ENCODE measurements around the gene C13orf42.
"Not testable (repeated sequence)": the region's sequence is repeated elsewhere in the genome, so short reads cannot be mapped to it uniquely, and the experiment has no call there.

The C13orf42 gene

GRCh38 chr13:51125495-51126226, 14.6 kb upstream of the C13orf42 start:
- DNase-seq = peak; percentile 68
- in situ Hi-C loops (cut with MboI; ENCODE audit: low pct_unique_long_range_greater_than_20kb, low sequenced_read_pairs) = loop anchor here (25.0 kb wide), 1 partner anchor 687 kb away; the partner anchor contains the start of gene DHRS12

GRCh38 chr13:51122868-51123566, 11.9 kb upstream of the C13orf42 start:
- in situ Hi-C loops (cut with MboI; ENCODE audit: low pct_unique_long_range_greater_than_20kb, low sequenced_read_pairs) = no loop called here

DNA sequence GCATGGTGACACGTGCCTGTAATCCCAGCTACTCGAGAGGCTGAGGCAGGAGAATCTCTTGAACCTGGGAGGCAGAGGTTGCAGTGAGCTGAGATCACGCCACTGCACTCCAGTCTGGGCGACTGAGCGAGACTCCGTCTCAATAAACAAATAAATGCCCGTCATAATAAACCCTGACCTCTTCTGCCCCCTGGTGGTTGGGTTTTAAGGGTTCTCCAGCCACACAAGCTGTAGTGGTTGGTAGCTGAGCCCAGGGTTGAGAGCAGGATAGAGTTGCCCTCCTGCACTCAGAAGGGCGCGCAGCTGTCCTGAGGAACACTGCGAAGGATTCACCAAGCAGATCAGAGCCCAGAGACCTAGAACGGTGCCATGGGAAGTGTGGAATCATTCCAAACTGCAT, 9.8 kb upstream of the C13orf42 start:
- in situ Hi-C loops (cut with MboI; ENCODE audit: low pct_unique_long_range_greater_than_20kb, low sequenced_read_pairs) = not testable (repeated sequence)
- peak; percentile 70 for DNase-seq

More at GRCh38 chr13:51122868-51123566, 11.9 kb upstream of the C13orf42 start:
- DNase-seq = peak; percentile 35

DNA sequence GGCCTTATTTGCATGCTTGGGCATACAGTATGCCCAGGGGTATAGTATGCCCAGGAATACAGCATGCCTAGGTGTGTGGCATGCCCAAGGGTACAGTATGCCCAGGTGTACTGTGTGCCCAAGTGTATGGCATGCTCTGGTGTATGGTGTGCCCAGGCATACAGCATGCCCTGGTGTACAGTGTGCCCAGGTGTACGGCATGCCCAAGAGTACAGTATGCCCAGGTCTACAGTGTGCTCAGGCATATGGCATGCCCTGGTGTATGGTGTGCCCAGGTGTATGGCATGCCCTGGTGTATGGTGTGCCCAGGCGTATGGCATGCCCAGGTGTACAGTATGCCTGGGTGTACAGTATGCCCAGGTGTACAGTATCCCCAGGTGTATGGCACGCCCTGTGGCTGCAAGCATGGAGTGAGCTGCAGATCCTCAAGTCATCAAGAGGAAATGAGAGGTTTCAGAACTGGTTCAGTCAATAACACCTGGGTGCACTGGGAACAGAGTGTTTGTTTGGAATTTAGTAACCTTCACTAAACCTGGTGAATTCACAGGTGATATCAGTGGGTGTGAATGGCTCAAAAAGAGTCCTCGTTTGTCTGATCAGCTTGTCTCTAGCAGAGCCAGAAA, 7.8 kb upstream of the C13orf42 start:
- no peak for DNase-seq
- in situ Hi-C loops (cut with MboI; ENCODE audit: low pct_unique_long_range_greater_than_20kb, low sequenced_read_pairs) = no loop called here

DNA sequence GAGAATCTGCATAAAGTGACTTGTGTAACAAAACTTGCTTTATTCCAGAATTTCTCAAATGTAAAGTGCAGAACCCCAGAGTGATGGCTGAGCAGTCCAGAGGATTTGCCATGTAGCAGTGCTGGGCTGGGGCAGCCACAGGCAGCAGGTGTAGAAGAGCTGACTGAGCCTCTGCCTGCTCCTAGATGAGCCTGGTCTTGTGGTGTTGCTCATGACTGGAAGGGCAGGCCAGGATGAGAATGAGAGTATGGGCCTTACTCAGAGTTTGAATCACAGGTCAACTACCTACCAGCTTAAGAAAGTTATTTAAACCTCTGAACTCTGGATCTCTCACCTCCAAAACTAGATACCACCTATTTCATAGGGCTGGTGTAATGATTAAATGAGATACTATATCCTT, 2.9 kb upstream of the C13orf42 start:
- DNase-seq = no peak
- in situ Hi-C loops (cut with MboI; ENCODE audit: low pct_unique_long_range_greater_than_20kb, low sequenced_read_pairs) = no loop called here

GRCh38 chr13:51113186-51113881, 2.3 kb upstream of the C13orf42 start:
- no peak for DNase-seq

DNA sequence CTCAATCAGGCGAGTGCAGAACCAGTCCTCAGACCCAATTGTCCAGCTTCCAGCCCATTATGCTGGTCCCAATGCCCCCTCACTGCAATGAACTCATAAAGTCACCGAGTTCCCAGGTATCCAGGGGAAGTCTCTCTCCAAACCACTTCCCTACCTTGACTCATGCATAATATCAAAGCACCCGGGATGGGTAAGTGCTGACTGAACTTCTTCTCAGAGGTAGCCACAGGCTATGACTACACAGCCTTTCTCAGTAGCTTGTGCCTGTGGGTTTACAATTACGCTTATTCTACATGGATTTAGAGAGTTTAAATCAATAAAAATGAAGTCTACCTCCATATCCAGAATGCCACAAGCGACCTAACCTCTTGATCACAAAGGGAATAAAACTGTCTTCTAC, 1.7 kb upstream of the C13orf42 start:
- in situ Hi-C loops (cut with MboI; ENCODE audit: low pct_unique_long_range_greater_than_20kb, low sequenced_read_pairs) = no loop called here
- no peak for DNase-seq

More at GRCh38 chr13:51113186-51113881, 2.3 kb upstream of the C13orf42 start:
- in situ Hi-C loops (cut with MboI; ENCODE audit: low pct_unique_long_range_greater_than_20kb, low sequenced_read_pairs) = no loop called here

DNA sequence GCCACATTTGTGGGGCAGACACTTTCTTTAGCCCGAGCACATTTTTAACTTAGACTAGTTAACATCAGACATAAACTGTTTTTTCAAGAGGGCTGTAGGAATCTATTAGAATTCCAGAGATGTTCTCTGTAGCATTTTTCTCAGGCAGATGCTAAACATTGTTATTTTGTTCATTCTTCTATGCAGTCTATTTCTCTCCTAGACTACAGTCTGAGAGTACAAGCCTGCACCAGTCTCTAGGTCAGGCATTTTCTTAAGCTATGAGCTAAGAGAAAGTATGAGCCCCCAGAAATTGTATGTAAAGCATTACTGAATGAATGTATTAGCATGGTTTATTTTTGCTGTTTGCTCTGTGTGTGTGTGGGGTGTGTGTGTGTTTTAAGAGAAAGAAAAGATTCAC, 923 bp upstream of the C13orf42 start:
- no peak for DNase-seq
- in situ Hi-C loops (cut with MboI; ENCODE audit: low pct_unique_long_range_greater_than_20kb, low sequenced_read_pairs) = no loop called here

- DNase-seq = no peak
- in situ Hi-C loops (cut with MboI; ENCODE audit: low pct_unique_long_range_greater_than_20kb, low sequenced_read_pairs) = no loop called here
Measured at GRCh38 chr13:51107996-51108395, 3.1 kb downstream of the C13orf42 start.

DNA sequence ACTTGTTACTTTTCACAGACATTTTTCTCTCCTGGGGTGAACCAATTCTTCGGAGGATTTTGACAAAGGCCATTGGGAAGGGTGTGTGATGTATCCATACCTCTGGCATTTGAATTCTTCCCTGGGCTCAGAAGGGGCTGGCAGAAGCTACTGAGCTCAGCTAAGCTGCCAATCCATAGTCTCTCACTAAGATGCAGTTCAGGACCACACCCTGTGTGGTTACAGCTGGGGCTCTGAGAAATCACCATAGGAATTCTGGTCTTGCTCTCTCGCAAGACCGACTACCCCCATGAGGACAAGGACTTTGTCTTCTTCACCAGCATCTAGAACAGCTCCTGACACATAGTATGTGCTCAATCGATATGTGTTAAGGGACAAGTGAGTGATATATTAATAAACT, 6.0 kb downstream of the C13orf42 start:
- in situ Hi-C loops (cut with MboI; ENCODE audit: low pct_unique_long_range_greater_than_20kb, low sequenced_read_pairs) = no loop called here
- DNase-seq = no peak

DNA sequence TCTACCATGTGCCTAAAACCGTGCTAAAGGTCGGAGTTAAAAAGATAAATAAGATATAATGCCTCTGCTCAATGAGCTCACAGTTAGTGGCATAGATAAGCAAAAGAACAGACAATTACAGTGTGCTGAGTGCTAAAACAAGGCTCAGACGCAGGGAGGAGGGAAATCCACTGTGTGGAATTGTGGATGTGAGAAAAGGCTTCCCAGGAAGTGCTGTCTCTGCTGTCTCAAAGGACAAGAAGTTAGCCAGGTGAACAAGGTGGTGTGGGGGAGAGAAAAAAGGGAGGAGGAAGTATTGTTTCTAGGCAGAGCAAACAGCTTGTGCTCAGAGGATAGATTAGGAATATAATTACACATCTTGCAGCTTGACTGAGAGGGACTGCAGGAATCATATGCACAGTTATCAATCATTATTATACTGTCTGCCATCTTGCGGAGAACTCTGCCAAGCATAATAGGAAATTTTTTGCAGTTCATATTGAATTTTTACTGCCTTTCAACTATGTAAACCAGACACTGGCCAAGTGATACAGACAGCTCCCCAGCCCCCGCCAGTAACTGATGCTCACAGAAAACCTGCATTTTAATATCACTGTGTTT, 9.3 kb downstream of the C13orf42 start:
- in situ Hi-C loops (cut with MboI; ENCODE audit: low pct_unique_long_range_greater_than_20kb, low sequenced_read_pairs) = no loop called here
- no peak for DNase-seq

- DNase-seq = no peak
- in situ Hi-C loops (cut with MboI; ENCODE audit: low pct_unique_long_range_greater_than_20kb, low sequenced_read_pairs) = no loop called here
Measured at GRCh38 chr13:51097353-51098043, 13.6 kb downstream of the C13orf42 start.

DNA sequence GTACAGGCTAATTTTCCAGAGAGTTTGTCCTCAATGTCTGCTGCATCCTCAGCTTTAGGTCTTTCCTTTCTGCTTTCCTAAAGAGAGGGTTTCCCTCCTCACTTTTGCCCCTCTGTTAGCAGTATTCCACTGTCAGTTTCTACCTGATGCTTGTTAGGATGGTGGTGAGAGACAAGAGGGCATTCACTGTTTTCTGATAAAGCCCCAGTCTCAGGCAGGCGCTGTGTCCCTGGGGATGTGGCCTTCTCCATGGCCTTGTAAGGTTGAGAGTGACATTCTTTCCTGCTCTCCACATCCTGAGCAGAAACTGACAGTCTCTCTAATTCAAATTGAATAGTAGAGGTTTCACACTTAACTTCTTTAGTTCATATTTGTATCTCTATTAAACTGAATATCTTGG, 14.9 kb downstream of the C13orf42 start:
- in situ Hi-C loops (cut with MboI; ENCODE audit: low pct_unique_long_range_greater_than_20kb, low sequenced_read_pairs) = no loop called here
- no peak for DNase-seq

DNA sequence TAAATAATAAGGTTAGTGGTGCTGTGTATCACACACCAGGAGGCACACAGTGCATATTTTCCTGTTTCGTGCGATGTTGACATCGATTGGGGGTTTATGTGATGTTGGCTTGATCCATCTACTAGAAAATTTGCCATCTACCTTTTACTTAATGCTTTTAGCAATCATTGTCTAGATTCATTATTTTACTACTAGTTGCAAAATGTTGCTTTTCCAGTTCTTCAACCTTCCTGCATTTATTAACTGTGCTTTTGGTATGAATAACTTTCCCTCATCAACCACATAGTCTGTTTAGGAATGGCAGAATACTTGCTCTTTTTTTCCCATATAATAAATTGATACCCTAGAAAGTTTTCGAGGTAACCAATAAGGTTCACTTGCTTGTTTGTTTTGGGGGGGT, 17.5 kb downstream of the C13orf42 start:
- in situ Hi-C loops (cut with MboI; ENCODE audit: low pct_unique_long_range_greater_than_20kb, low sequenced_read_pairs) = no loop called here
- no peak for DNase-seq

GRCh38 chr13:51091839-51092238, 19.2 kb downstream of the C13orf42 start:
- no peak for DNase-seq
- in situ Hi-C loops (cut with MboI; ENCODE audit: low pct_unique_long_range_greater_than_20kb, low sequenced_read_pairs) = no loop called here

GRCh38 chr13:51083706-51084105, 27.4 kb downstream of the C13orf42 start:
- DNase-seq = no peak
- in situ Hi-C loops (cut with MboI; ENCODE audit: low pct_unique_long_range_greater_than_20kb, low sequenced_read_pairs) = no loop called here

GRCh38 chr13:51080478-51081065, 30.5 kb downstream of the C13orf42 start:
- in situ Hi-C loops (cut with MboI; ENCODE audit: low pct_unique_long_range_greater_than_20kb, low sequenced_read_pairs); DNase-seq: not testable (repeated sequence)

DNA sequence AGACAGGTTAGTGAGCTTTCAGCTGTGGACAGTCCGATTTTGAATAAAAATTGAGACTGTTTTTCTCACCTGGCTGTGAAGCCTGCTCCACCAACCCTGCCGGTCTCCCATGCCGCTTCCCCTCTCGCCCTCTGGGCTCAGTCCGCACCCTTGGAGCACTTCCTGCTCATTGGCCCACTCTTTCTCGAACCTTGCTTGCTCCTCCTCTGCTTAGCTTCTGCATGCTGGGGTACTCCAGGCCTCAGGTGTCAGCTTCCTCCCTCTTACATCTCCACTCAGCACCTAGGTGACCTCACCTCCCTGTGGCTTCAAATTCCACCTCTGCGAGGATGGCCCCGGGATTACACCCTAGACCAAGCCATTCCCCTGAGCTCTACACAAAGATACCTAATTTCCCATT, 39.6 kb downstream of the C13orf42 start:
- in situ Hi-C loops (cut with MboI; ENCODE audit: low pct_unique_long_range_greater_than_20kb, low sequenced_read_pairs) = loop anchor here (25.0 kb wide), 1 partner anchor 1084 kb away; the partner anchor contains the start of gene TRIM13

More for the DNA sequence above, 39.6 kb downstream of the C13orf42 start:
- DNase-seq = no peak
